HG02870 (cell line): ENCODE measurements around the gene OSGEP.

Experiments
- ATAC-seq: cut with Tn5 transposase; IDR thresholded peaks from one replicate; pipeline ENCODE4 v1.9.1; 2021; ENCODE audit warnings: mild to moderate bottlenecking, moderate library complexity; ENCODE audit not compliant: unreplicated experiment

Gene OSGEP

GRCh38 chr14:20454516-20455354 is at the start of gene OSGEP, which contains the start of gene APEX1:
Gene OSGEP (minus strand): TSS chr14:20454812. CDS start chr14:20454683, 129 bp downstream.
Gene APEX1 (plus strand): TSS chr14:20455226. CDS start chr14:20455646, 420 bp downstream.
- peak; percentile 85 for ATAC-seq

DNA sequence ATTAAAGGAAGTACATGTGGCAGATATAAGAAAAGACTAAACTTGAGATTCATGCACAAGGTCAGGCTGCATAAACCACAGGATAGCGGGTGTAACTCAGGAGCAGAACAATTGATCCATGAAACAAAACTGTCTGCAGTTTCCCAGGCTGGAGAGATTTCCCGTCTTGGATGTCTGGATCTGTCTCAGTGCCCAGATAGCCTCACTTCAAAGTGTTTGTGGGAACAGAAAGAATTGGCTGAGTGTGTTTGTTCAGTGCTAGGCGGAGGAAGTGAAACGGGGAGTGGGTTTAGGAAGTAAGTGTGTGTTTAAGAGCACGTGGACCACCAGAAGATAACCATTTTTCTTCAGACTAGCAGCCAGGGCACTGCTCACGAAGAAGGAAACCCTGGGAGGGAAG is 49.3 kb upstream of the OSGEP start:
- no peak for ATAC-seq

DNA sequence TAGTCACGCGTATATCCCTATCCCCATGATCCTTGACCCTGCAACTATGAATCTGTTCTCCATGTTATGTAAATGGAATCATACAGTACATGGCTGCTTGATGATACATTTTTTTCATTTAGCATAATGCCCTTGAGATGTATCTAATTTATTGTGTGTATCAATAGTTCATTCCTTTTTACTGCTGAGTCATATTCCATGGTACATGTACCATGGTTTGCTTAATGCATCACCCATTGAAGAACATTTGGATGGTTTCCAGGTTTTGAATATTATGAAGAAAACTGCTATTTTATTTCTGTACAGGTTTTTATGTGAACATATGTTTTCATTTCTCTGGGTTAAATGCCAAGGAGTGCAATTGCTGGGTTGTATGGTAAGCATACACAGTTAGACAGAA is 46.7 kb upstream of the OSGEP start:
- ATAC-seq, result no peak

- no peak for ATAC-seq
These were observed 45.3 kb upstream of the OSGEP start for GRCh38 chr14:20499881-20500280.

DNA sequence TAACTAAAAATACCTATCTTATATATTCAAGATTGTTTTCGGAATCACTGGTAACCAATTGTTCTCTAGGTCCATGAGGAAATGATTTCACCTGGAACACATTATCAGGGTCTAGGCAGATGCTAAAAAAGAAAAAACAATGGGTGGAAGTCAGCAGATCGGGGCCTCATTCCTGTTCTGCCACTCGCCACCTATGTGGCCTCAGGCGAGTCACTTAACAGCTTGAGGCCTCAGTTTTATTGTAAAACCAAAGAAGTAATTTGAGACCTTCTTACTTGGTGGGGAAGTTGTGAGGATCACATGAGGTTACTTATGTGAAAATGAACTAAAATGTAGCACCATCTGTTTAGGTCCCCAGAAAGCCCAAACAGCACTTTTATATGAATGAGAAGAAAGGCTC is 44.5 kb upstream of the OSGEP start:
- no peak for ATAC-seq

DNA sequence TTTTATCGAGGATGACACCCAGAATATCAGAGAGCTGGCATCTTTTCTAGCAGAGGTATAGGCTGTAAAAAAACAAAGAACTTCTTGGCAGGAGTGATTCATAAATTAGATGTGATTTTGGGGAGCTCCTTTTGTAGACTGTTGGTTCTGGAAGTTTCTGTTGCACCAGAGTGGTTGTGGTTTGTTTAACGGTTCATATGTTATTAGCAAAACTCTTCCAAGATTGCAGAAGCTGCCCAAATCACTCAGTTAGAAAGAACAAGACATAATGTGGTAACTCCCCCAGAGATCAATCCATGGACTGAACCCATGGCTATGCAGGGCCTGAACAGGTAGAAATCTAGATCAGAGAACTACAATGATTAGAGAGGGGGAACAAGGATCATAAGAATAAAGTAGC is 44.0 kb upstream of the OSGEP start:
- ATAC-seq, result no peak

GRCh38 chr14:20494935-20495766 is 40.5 kb upstream of the OSGEP start:
- ATAC-seq, result no peak

- no peak for ATAC-seq
These were observed 39.0 kb upstream of the OSGEP start for GRCh38 chr14:20493634-20494033.

GRCh38 chr14:20492486-20492885 is 37.9 kb upstream of the OSGEP start:
- ATAC-seq, result no peak

GRCh38 chr14:20490563-20490962 is 36.0 kb upstream of the OSGEP start:
- no peak for ATAC-seq

- peak; percentile 26 for ATAC-seq
These were observed 34.7 kb upstream of the OSGEP start for GRCh38 chr14:20489093-20489994.

- ATAC-seq, result no peak
These were observed 32.7 kb upstream of the OSGEP start for GRCh38 chr14:20487396-20487725.

- ATAC-seq, result no peak
These were observed 32.2 kb upstream of the OSGEP start for GRCh38 chr14:20486684-20487395.

- ATAC-seq, result no peak
These were observed 31.3 kb upstream of the OSGEP start for GRCh38 chr14:20485900-20486299.

DNA sequence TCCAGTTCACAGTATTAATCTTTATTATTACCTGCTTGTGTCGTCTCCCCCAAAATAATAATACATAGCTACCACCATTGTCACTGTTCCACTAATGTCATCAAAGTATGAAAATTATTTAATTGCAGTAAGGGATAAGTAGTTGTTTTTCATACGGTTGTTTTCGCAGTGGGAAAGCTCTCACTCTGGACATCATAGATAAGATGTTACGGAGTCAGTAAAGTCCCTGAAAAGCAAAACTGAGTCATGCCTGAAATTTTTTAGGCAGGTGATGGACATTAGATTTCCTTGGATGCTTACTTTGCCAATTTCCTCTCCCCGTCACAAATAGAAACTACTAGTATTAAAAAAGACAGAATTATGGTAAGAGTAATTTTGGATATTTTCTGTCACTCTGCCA is 27.8 kb upstream of the OSGEP start:
- ATAC-seq, result no peak

DNA sequence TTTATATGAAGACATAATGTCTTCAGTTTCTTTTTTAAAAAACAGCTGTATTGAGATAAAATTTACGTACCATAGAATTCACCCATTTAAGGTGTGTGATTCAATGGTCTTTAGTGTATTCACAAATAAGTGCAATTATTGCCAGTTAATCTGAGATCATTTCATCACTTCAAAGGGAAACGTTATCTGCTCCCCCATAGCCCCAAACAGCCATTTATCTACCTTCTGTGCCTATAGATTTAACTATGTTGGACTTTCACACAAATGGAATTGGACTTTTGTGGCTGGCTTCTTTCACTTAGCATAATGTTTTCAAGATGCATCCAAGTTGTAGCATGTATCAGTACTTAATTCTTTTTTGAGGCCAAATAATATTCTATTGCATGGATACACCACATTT is 24.3 kb upstream of the OSGEP start:
- ATAC-seq, result no peak

DNA sequence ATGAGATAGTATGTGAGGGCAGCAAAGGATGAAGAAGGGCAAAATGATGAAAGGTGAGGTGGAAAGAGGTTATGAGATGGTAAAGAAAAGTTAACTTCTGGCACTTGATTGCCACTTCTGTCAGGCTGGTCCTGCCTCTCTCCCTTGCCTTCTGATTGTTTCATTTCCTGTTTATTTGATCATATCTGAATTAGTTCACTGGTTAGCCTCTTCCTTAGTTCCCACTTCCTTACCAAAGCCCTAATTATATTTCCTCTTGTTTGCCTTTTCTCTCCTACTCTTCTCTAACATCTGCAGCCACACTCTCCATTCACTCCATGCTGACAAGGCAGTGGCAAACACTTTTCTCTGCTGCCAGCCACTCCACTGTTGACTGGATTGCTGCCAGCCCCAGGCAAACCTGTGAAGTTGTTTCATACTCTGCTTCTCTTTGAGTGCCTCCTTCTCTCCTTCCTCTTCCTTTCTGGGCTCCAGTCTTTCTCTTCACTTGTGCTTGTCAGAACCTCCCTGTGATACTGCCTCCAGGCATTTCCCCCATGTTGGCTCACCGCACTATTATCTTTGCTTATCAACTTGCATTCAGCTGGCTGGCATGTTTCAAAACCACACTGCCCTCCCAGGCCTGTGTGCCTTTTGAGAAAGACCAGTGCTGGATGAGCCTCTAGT is 22.7 kb upstream of the OSGEP start:
- no peak for ATAC-seq

DNA sequence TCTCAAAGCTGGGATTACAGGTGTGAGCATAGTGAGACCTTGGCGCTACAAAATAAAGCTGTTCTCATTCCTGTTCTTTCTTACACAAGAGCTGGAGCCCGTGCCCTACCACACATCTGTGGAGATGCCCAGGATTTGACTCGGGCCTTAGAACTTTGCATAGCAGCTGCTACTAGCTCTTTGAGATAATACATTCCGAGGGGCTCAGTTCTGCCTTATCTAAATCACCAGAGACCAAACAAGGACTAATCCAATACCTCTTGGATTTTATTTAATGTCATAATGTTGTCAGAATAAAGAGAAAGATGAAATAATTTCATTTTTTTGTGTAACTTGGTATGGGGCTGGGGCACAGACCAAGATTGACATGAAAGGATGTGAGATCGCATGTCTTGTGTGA is 22.2 kb upstream of the OSGEP start:
- no peak for ATAC-seq

DNA sequence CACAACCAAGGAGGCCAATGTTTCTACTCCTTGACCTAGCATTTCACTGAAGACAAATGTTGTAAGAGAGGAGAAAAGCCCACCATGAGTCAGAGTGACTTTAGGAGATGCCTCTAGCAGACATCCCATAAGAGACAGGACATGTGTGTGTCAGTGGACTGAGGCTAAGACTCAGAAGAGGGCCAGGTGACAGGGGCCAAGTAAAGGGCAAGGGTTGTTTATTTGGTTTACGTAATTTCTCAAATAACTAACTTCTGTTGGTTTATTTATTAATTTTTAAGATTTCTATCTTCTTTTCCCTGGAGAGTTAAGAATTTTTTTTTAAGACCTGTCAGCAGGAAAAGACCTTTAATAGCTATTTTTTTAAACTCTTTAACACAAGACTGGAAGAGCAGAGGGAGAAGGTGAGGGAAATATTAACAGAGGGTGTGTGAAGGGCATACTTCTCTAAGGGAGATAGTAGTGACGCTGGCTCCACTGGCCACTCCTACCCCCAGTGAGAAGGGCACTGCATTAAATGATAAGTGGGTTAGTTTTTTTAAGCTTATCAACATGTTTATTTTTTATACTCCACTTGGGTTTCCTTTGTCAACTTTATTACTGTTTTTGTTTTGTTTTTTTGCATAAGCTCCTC is 18.0 kb upstream of the OSGEP start:
- no peak for ATAC-seq

GRCh38 chr14:20470603-20470901 is 15.9 kb upstream of the OSGEP start:
- no peak for ATAC-seq
